Heart right ventricle (tissue), 16 donors: Measurements from ENCODE around the gene PARD6G. TPM values are rescaled to one million over a fixed set of nuclear protein-coding genes. Genes with fewer than 3 reads are reported as not detected.

Experiments
- ATAC-seq, 8 donors: fragments of 200-7000 bp; cut with Tn5 transposase; one replicate each; pipeline ENCODE4 v1.9.1; 2020; ENCODE audit warnings: mild to moderate bottlenecking in 8 of 8, moderate library complexity in 8 of 8, moderate number of reproducible peaks in 1 of 8
- DNase-seq, 2 donors: peaks; one replicate each; pipeline ENCODE4 v3.0.0-alpha.2; 2020
- H3K27ac ChIP-seq, 10 donors: fragments of 200-600 bp; sonication (generic) in 2 of 10; one replicate each; pipeline versions ENCODE4 v1.5.0 to v1.8.0; 2020 to 2022; ENCODE audit warnings: mild to moderate bottlenecking in 3 of 10
- H3K27me3 ChIP-seq, 7 donors: fragments of 200-600 bp; one replicate each; pipeline ENCODE4 v1.8.0; 2021 to 2022; ENCODE audit warnings: mild to moderate bottlenecking in 2 of 7
- H3K36me3 ChIP-seq, 9 donors: fragments of 200-600 bp; sonication (generic) in 1 of 9; one replicate each; pipeline versions ENCODE4 v1.5.0 to v1.8.0; 2020 to 2022; ENCODE audit warnings: mild to moderate bottlenecking in 2 of 9
- H3K4me1 ChIP-seq, 9 donors: fragments of 200-600 bp; sonication (generic) in 1 of 9; one replicate each; pipeline versions ENCODE4 v1.5.0 to v1.8.0; 2020 to 2022; ENCODE audit warnings: mild to moderate bottlenecking in 4 of 9
- H3K4me3 ChIP-seq, 10 donors: fragments of 200-600 bp; sonication (generic) in 2 of 10; one replicate each; pipeline versions ENCODE4 v1.5.0 to v1.8.0; 2020 to 2022; ENCODE audit warnings: mild to moderate bottlenecking in 7 of 10, moderate library complexity in 2 of 10
- H3K9me3 ChIP-seq, 11 donors: fragments of 200-600 bp in 10 of 11; sonication (generic) in 2 of 11; one replicate each; pipeline versions ENCODE4 v1.5.0 to v1.8.0; 2013 to 2022; ENCODE audit warnings: mild to moderate bottlenecking in 2 of 11, control low read depth in 1 of 11, moderate library complexity in 1 of 11
- CTCF ChIP-seq, 9 donors: fragments of 200-600 bp; sonication (generic) in 2 of 9; IDR thresholded peaks; one replicate each; pipeline versions ENCODE4 v1.5.0 to v1.8.0; 2021 to 2022; ENCODE audit warnings: antibody characterized with exemption in 9 of 9, mild to moderate bottlenecking in 5 of 9, moderate library complexity in 1 of 9
- WGBS, 2 donors: extraction: QIAGEN DNeasy Blood & Tissue Kit; methylation state at CpG; one replicate each; pipeline ENCODE4 v1.1.7; 2013; ENCODE audit warnings: inconsistent platforms in 1 of 2; 5-methylcytosine and 5-hydroxymethylcytosine counted together
- intact Hi-C, 10 donors: fragments of 100-400 bp; cut with DNase I; formaldehyde crosslinking; loops; one replicate each; pipeline versions ENCODE4 v1.11.1 to v1.14.2; 2022
- polyA plus RNA-seq, 2 donors: library from polyadenylated mRNA; stranded (reverse); fragments of 200-250 nt; gene quantifications; one replicate each; pipeline ENCODE4 v1.2.3, GENCODE V29; 2013
- total RNA-seq, 10 donors: library from RNA; stranded (reverse); fragmentation: NEBNext Ultra II Directional in 3 of 10; extraction: Animal tissue kit (Norgen Biotek cat#: 25700) in 3 of 10; gene quantifications; one replicate each; pipeline versions ENCODE4 v1.2.1 to v1.2.4, GENCODE V29; 2021 to 2023
- donor health status: Arrhythmogenic right ventricular cardiomyopathy.
- donor health status: ischemic (EF 13 %, LVEDD 7.1; RV severe dilation, severe dysfunction).
- donor health status: healthy with polysubstance abuse.
- donor health status: DM: no; HTN: yes; CAD: no.
- donor health status: DM: no; HTN: no; CAD: no.
- donor health status: ischemic (EF 25% LVEDD 6.9; RV normal size, moderate dysfunction).
- donor health status: ischemic (EF 25% LVEDD 5.7; RV mildly dilated, moderate dysfunction).
- donor health status: healthy.
- donor health status: DM: yes; HTN: yes; CAD: no.
- donor health status: Ischemic cardiomyopathy.
- donor health status: ischemic (EF 35%, LVEDD 5.7; RV mildly dilated, moderate dysfunction).
- donor health status: nonischemic (EF 11% LVEDD 7.7; RV severe dilation, severe dysfunction).
- donor health status: DM: yes; HTN: yes; CAD: no.
- donor health status: PGD.
- donor health status: ischemic (EF 29% LVEDD 5.4; RV normal size, mild dysfunction).
- donor health status: nonischemic (EF 23%, LVEDD 6.1; RV moderate dilation, normal function).

PARD6G gene
- total and polyA plus RNA-seq, 12 donors, result 0.77 to 3.8 (median 2.6) TPM

GRCh38 chr18:80154293-80154692 lies 93.0 kb downstream of the PARD6G start:
- Histone ChIP-seq H3K4me3 (no peak overlapping the region), H3K36me3 (no peaks in the 10 kb centered on the region), H3K9me3 (no peaks in the 10 kb centered on the region), H3K4me1 (peaks cover 0 to 10% (median 0%) of the 10 kb centered on the region in 9 donors), H3K27me3 (peaks cover 0 to 2% (median 0%) of the 10 kb centered on the region in 7 donors), H3K27ac (no peak overlapping the region)
- intact Hi-C loops, result loop anchor here in 1 of 10 donors (10.0 kb wide), 1 partner anchor 779 kb away; no protein-coding TSS in a partner anchor
- TF ChIP-seq CTCF (IDR thresholded peaks at IDR 0.05), result peak in 5 of 9 donors; percentile 10 to 49 (median 32)
- WGBS, 2 donors, result 73 to 76% methylated on average over 6 of the region's 6 CpGs
- ATAC-seq (no peak), DNase-seq (no peak)

GRCh38 chr18:80149667-80150066 lies 97.6 kb downstream of the PARD6G start:
- Histone ChIP-seq H3K27me3 (no peaks in the 10 kb centered on the region), H3K4me3 (no peak overlapping the region), H3K9me3 (no peaks in the 10 kb centered on the region), H3K4me1 (peaks cover 0 to 21% (median 14%) of the 10 kb centered on the region in 9 donors), H3K36me3 (no peaks in the 10 kb centered on the region), H3K27ac (no peak overlapping the region)
- ATAC-seq (no peak), DNase-seq (no peak)
- intact Hi-C loops, result loop anchor here in 2 of 10 donors (10.0 kb wide), 2 partner anchors 115 to 775 kb away; partner anchors contain the start of gene RBFA (in 1 of the 2)
- TF ChIP-seq CTCF (IDR thresholded peaks at IDR 0.05), result no peak

- ATAC-seq (peak in 5 of 8 donors; percentile 20 to 46 (median 31)), DNase-seq (no peak)
- Histone ChIP-seq H3K36me3 (no peaks in the 10 kb centered on the region), H3K4me3 (peak overlapping the region; percentile 26 to 72 (median 63)), H3K4me1 (peaks cover 0 to 21% (median 14%) of the 10 kb centered on the region in 9 donors), H3K27me3 (no peaks in the 10 kb centered on the region), H3K9me3 (no peaks in the 10 kb centered on the region), H3K27ac (peak overlapping the region in 3 of 10 donors; percentile 7 to 47 (median 41))
- intact Hi-C loops, result loop anchor here in 1 of 10 donors (10.0 kb wide), 1 partner anchor 114 kb away; the partner anchor contains the start of gene RBFA
- TF ChIP-seq CTCF (IDR thresholded peaks at IDR 0.05), result no peak
- 54 to 56% methylated on average over 34 of the region's 34 CpGs for WGBS, 2 donors
Observed at GRCh38 chr18:80148326-80149199, 98.8 kb downstream of the PARD6G start.

GRCh38 chr18:80147418-80148325 lies 99.6 kb downstream of the PARD6G start:
- DNase-seq, result peak; percentile 71 to 86
- no peaks in the 10 kb centered on the region for H3K9me3 ChIP-seq
- no peaks in the 10 kb centered on the region for H3K36me3 ChIP-seq
- ATAC-seq, result peak; percentile 90 to 98 (median 94)
- TF ChIP-seq CTCF (IDR thresholded peaks at IDR 0.05), result no peak
- peak overlapping the region; percentile 26 to 72 (median 63) for H3K4me3 ChIP-seq
- H3K4me1 ChIP-seq, result peaks cover 0 to 21% (median 14%) of the 10 kb centered on the region in 9 donors
- no peaks in the 10 kb centered on the region for H3K27me3 ChIP-seq
- peak overlapping the region in 4 of 10 donors; percentile 7 to 47 (median 44) for H3K27ac ChIP-seq
- WGBS, 2 donors, result 27 to 38% methylated on average over 52 of the region's 52 CpGs
- intact Hi-C loops, result loop anchor here in 1 of 10 donors (10.0 kb wide), 1 partner anchor 113 kb away; the partner anchor contains the start of gene RBFA
